PFSK-1 (cell line): ENCODE results near the gene CDKN2B.

Experiments used
- FOXP2 ChIP-seq: optimal IDR thresholded peaks from 2 replicates; pipeline ENCODE3; 2011; ENCODE audit warnings: borderline replicate concordance, control low read depth, inconsistent platforms; ENCODE audit not compliant: insufficient read depth; ENCODE audit errors: extremely low read length, extremely low read depth
- POLR2AphosphoS5 ChIP-seq: IDR thresholded peaks from 2 replicates; pipeline ENCODE4 v1.6.1; 2012; ENCODE audit warnings: low read depth, mild to moderate bottlenecking, control low read depth, low read length, moderate library complexity
- REST ChIP-seq, 2 experiments: IDR thresholded peaks; 2 replicates each; pipeline versions ENCODE4 v1.6.1 to v1.8.0; 2011 to 2012; ENCODE audit warnings: low read depth in 2 of 2, low read length in 2 of 2, control low read depth in 1 of 2, inconsistent platforms in 1 of 2, mild to moderate bottlenecking in 1 of 2, moderate library complexity in 1 of 2; ENCODE audit not compliant: insufficient read depth in 1 of 2
- SIN3A ChIP-seq: IDR thresholded peaks from 2 replicates; pipeline ENCODE4 v1.6.1; 2012; ENCODE audit warnings: mild to moderate bottlenecking, low read length, moderate library complexity, borderline replicate concordance; ENCODE audit not compliant: insufficient read depth
- TAF1 ChIP-seq: IDR thresholded peaks from 2 replicates; pipeline ENCODE4 v1.6.1; 2012; ENCODE audit warnings: low read length, control low read depth, borderline replicate concordance; ENCODE audit not compliant: insufficient read depth

The CDKN2B gene

GRCh38 chr9:22041775-22042174 lies 32.7 kb upstream of the CDKN2B start:
- no peak for TF ChIP-seq SIN3A
- no peak for TF ChIP-seq POLR2AphosphoS5
- no peak for TF ChIP-seq REST (IDR thresholded peaks at IDR 0.05; ENCODE audit: insufficient read depth in 1 of 2, low read depth in 2 of 2, low read length in 2 of 2)
- no peak for TF ChIP-seq FOXP2
- no peak for TF ChIP-seq TAF1

- no peak for TF ChIP-seq SIN3A
- no peak for TF ChIP-seq POLR2AphosphoS5
- TF ChIP-seq TAF1: no peak
- no peak for TF ChIP-seq REST (IDR thresholded peaks at IDR 0.05; ENCODE audit: insufficient read depth in 1 of 2, low read depth in 2 of 2, low read length in 2 of 2)
- TF ChIP-seq FOXP2: no peak
These were observed 32.2 kb upstream of the CDKN2B start for GRCh38 chr9:22041344-22041743.

DNA sequence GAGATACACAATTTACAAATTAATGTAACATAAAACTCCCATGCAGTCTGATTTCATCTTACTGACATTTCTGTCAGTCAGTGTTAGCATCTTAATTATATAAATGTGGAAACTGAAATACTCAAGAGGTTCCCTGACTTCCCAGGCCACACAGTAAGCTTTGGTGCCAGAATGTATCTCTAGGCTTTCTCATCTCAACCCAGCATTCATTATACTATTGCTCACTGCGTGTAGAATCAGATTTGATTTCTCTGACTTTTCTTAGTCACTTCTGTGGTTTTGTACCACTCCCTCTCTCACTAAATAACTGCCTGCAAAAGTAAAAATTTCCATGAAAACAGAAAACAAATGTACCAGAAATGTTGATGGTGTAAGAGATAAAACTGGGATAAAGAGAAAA lies 31.7 kb upstream of the CDKN2B start:
- TF ChIP-seq TAF1: no peak
- no peak for TF ChIP-seq SIN3A
- no peak for TF ChIP-seq POLR2AphosphoS5
- no peak for TF ChIP-seq FOXP2
- TF ChIP-seq REST (IDR thresholded peaks at IDR 0.05; ENCODE audit: insufficient read depth in 1 of 2, low read depth in 2 of 2, low read length in 2 of 2): no peak

- TF ChIP-seq FOXP2 (no peak), SIN3A (no peak), REST (IDR thresholded peaks at IDR 0.05; ENCODE audit: insufficient read depth in 1 of 2, low read depth in 2 of 2, low read length in 2 of 2) (no peak), TAF1 (no peak), POLR2AphosphoS5 (no peak)
These were observed 30.2 kb upstream of the CDKN2B start for GRCh38 chr9:22039258-22039657.

- TF ChIP-seq TAF1 (no peak), SIN3A (no peak), REST (IDR thresholded peaks at IDR 0.05; ENCODE audit: insufficient read depth in 1 of 2, low read depth in 2 of 2, low read length in 2 of 2) (no peak), POLR2AphosphoS5 (no peak), FOXP2 (no peak)
These were observed 29.0 kb upstream of the CDKN2B start for GRCh38 chr9:22037954-22038690.
